Stimulated activated naive CD8-positive, alpha-beta T cell treated with anti-CD3 and anti-CD28 coated beads, Interleukin-15, Interleukin-2, amounts not matched to agents 100 ng/mL and 50 ng/mL, for 24 hours (primary cell): ENCODE data around the gene PHLPP1.

Source experiments
- H3K27ac Mint-ChIP-seq: one replicate; pipeline ENCODE4 v1.8.0; 2021; ENCODE audit warnings: mild to moderate bottlenecking, mixed read lengths
- H3K27me3 Mint-ChIP-seq: one replicate; pipeline ENCODE4 v1.8.0; 2021; ENCODE audit warnings: mixed read lengths
- H3K36me3 Mint-ChIP-seq: one replicate; pipeline ENCODE4 v1.8.0; 2021; ENCODE audit warnings: low read depth, mixed read lengths
- H3K4me1 Mint-ChIP-seq: one replicate; pipeline ENCODE4 v1.8.0; 2021; ENCODE audit warnings: low read depth, mixed read lengths
- H3K4me3 Mint-ChIP-seq: one replicate; pipeline ENCODE4 v1.8.0; 2021; ENCODE audit warnings: mild to moderate bottlenecking, mixed read lengths
- H3K9me3 Mint-ChIP-seq: one replicate; pipeline ENCODE4 v1.8.0; 2021; ENCODE audit warnings: mixed read lengths

Gene PHLPP1

GRCh38 chr18:63004466-63005089 is 289.2 kb downstream of the PHLPP1 start:
- no peaks in the 10 kb centered on the region for H3K4me1 Mint-ChIP-seq
- H3K9me3 Mint-ChIP-seq = no peaks in the 10 kb centered on the region
- no peak overlapping the region for H3K27ac Mint-ChIP-seq
- no peaks in the 10 kb centered on the region for H3K27me3 Mint-ChIP-seq
- H3K36me3 Mint-ChIP-seq = no peaks in the 10 kb centered on the region
- H3K4me3 Mint-ChIP-seq = no peak overlapping the region

DNA sequence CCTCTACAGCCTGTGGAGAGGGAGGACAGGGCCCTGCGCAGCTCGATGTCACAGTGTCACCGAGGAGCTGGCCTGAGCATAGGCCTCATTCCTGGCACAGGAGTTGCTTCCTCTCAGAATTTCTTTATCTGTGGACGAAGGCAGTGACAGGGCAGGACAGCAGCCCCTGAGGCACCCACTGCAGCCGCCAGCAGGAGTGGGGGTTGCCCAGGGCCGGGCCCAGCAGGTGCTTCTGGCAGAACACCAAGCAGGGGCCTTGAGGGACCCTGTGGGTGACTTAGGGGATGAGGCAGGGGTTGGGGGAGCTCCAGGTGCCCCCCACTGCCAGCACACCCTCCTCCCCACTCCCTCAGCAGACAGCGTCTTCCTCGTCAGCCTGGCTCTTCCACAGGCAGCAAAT is 290.0 kb downstream of the PHLPP1 start:
- H3K27ac Mint-ChIP-seq = no peak overlapping the region
- peaks cover 2% of the 10 kb centered on the region for H3K27me3 Mint-ChIP-seq
- no peaks in the 10 kb centered on the region for H3K36me3 Mint-ChIP-seq

GRCh38 chr18:63007231-63007630 is 291.9 kb downstream of the PHLPP1 start:
- Mint-ChIP-seq H3K27ac (no peak overlapping the region), H3K27me3 (peaks cover 9% of the 10 kb centered on the region), H3K4me1 (no peaks in the 10 kb centered on the region), H3K4me3 (no peak overlapping the region), H3K36me3 (no peaks in the 10 kb centered on the region), H3K9me3 (no peaks in the 10 kb centered on the region)

More for the DNA sequence above, 290.0 kb downstream of the PHLPP1 start:
- Mint-ChIP-seq H3K4me3 (no peak overlapping the region), H3K4me1 (no peaks in the 10 kb centered on the region), H3K9me3 (no peaks in the 10 kb centered on the region)

GRCh38 chr18:63016270-63016669 is 300.9 kb downstream of the PHLPP1 start:
- H3K27me3 Mint-ChIP-seq = peaks cover 7% of the 10 kb centered on the region
- H3K27ac Mint-ChIP-seq = no peak overlapping the region
- no peaks in the 10 kb centered on the region for H3K4me1 Mint-ChIP-seq
- peaks cover 7% of the 10 kb centered on the region for H3K36me3 Mint-ChIP-seq
- H3K9me3 Mint-ChIP-seq = peaks cover 6% of the 10 kb centered on the region
- no peak overlapping the region for H3K4me3 Mint-ChIP-seq

DNA sequence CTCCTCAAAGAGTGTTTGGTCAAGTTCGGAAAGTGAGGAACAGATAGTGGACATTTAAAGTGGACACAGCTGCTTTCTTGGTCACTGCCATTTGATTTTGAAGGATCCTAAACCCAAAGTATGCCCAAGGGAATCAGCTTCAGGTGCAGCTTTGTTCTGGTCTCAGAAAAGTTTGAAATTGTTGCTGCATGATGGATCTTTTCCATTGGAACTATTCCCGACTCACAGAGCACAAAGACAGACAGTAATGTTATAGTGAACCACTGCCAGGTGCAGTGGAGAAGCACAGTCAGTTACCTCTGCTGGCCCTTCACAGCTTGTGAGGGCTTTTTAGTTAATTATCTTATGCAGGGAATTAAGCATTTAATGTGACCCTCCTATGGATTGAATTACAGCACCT is 301.7 kb downstream of the PHLPP1 start:
- Mint-ChIP-seq H3K27ac (no peak overlapping the region), H3K4me3 (no peak overlapping the region), H3K36me3 (peaks cover 7% of the 10 kb centered on the region), H3K27me3 (peaks cover 7% of the 10 kb centered on the region), H3K9me3 (peaks cover 6% of the 10 kb centered on the region), H3K4me1 (no peaks in the 10 kb centered on the region)

DNA sequence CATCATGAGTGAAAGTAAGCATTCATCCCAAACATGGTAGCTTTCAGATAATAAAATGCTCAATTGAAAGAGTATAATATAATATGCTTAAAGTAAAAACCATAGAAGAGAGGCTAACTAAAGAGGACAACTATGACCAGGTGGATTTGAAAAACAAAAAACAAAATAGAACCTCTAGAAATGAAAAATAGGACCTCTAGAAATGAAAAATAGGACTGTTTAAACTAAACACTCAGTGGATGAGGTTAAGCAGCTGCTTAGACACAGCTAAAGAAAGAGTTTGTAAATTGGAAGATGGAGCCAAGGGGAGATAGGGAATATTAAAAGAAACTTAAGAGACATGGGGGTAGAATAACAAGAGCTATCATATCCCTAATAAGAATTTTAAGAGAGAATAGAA is 302.6 kb downstream of the PHLPP1 start:
- no peaks in the 10 kb centered on the region for H3K4me1 Mint-ChIP-seq
- peaks cover 7% of the 10 kb centered on the region for H3K27me3 Mint-ChIP-seq
- no peak overlapping the region for H3K4me3 Mint-ChIP-seq
- peaks cover 7% of the 10 kb centered on the region for H3K36me3 Mint-ChIP-seq
- H3K9me3 Mint-ChIP-seq = peaks cover 6% of the 10 kb centered on the region
- H3K27ac Mint-ChIP-seq = no peak overlapping the region

- peaks cover 6% of the 10 kb centered on the region for H3K9me3 Mint-ChIP-seq
- H3K27ac Mint-ChIP-seq = no peak overlapping the region
- no peaks in the 10 kb centered on the region for H3K4me1 Mint-ChIP-seq
- H3K36me3 Mint-ChIP-seq = peaks cover 7% of the 10 kb centered on the region
- H3K4me3 Mint-ChIP-seq = no peak overlapping the region
- H3K27me3 Mint-ChIP-seq = peaks cover 4% of the 10 kb centered on the region
These were observed 307.2 kb downstream of the PHLPP1 start for GRCh38 chr18:63022429-63023022.

DNA sequence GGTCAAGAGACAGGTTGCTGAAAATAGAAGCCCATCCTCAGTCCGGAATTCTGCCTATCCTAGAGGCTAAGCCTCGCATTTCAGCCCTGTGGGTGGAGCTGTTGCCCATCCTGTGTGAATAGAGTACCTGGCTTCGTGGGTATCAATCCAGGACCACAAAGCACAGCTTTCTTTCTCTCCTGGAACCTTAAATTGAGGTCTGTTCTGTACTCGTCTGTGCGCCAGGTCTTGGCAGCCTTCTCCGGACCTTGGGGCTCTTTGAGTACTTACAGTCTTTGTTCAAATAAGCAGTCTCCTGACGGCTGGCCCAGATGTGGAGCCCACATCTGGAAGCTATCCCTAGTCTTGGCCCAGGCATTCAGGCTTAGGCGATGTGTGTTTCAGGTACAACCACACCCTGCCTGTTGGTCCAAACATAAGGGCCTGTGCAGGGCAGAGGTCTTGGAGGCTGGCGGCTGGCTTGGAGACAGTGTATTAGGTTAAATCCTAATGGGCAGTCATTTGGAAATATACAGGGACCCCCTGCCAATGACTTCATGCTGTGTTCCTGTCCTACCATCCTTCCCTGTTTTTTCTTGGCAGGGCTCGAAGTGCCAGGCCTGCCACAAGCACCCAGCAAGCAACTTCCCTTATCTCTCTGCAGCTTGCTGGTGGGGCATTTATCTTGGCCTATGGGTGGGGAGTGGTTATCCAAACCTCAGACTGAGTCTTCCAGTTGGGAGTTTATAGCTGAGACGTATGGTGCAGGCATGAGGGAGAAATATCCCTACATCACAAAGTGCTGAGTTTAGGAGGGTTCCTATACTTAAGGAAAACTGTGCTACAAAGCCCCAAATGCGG is 310.1 kb downstream of the PHLPP1 start:
- peaks cover 1% of the 10 kb centered on the region for H3K27me3 Mint-ChIP-seq

DNA sequence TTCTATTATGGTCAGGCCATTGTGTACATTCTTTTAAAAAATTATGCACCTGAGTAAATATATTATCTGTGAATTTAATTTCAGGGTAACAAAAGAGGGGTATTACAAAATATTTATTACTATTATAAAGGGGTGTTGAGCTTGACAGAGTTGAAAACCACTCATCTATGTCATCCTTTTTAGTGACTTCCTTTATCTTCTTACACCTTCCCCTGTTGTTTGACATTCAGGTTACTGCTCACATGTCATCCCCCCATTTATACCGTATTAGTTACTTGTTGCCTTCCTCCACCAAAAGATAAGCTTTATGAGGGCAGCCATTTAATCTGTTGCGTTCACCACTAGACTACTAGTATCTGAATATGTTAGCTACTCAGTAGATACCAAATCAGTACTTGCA is 313.0 kb downstream of the PHLPP1 start:
- Mint-ChIP-seq H3K9me3 (peaks cover 6% of the 10 kb centered on the region), H3K27me3 (peaks cover 5% of the 10 kb centered on the region), H3K27ac (no peak overlapping the region), H3K36me3 (no peaks in the 10 kb centered on the region), H3K4me3 (no peak overlapping the region), H3K4me1 (no peaks in the 10 kb centered on the region)

More for the DNA sequence above, 310.1 kb downstream of the PHLPP1 start:
- H3K9me3 Mint-ChIP-seq = peaks cover 1% of the 10 kb centered on the region
- no peak overlapping the region for H3K4me3 Mint-ChIP-seq
- H3K27ac Mint-ChIP-seq = no peak overlapping the region
- H3K4me1 Mint-ChIP-seq = no peaks in the 10 kb centered on the region
- H3K36me3 Mint-ChIP-seq = no peaks in the 10 kb centered on the region
